GM21367 (cell line): ENCODE results near the gene KCNK1.
"Not testable (repeated sequence)": the region's sequence is repeated elsewhere in the genome, so short reads cannot be mapped to it uniquely, and the experiment has no call there.

Experiments
- ATAC-seq: cut with Tn5 transposase; IDR thresholded peaks from one replicate; pipeline ENCODE4 v1.9.1; 2021; ENCODE audit not compliant: unreplicated experiment

The KCNK1 gene

DNA sequence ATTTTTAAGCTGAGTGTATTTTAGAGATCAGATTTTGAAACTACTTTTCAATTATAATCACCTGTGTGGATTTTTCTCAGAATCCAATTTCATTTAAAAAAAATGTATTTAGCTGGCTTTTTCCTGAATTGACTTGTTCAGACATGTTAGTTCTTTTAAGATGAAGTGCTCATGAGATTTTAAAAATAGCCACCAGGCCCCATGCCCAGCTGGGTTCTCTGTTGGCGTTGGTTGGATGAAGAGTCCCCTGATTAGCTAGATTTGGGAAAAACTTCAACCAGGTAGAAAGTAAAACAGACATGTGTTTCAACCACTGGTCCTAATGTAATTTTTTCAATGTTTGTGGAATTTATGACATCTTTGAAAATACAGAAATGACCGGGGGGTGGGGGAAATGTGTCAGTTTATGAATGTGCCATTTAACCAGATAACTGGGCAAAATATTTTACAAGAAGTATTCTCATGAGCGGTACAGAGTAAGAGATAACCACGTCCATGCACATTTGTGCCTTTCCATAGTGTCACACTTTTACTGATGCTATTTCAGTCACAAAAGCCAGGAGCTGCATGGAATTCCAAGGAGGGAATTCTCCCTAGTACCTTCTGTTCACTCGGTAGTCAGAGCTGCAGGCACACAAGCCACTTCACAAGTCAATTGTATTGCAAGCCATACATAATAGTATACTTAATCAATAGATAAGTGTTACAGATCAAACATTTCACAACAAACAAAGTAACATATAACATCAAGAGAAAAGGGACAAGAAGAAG, 51.1 kb downstream of the KCNK1 start:
- no peak for ATAC-seq

GRCh38 chr1:233665575-233666270, 51.8 kb downstream of the KCNK1 start:
- no peak for ATAC-seq

- ATAC-seq = no peak
These were observed 53.8 kb downstream of the KCNK1 start for GRCh38 chr1:233667741-233668140.

DNA sequence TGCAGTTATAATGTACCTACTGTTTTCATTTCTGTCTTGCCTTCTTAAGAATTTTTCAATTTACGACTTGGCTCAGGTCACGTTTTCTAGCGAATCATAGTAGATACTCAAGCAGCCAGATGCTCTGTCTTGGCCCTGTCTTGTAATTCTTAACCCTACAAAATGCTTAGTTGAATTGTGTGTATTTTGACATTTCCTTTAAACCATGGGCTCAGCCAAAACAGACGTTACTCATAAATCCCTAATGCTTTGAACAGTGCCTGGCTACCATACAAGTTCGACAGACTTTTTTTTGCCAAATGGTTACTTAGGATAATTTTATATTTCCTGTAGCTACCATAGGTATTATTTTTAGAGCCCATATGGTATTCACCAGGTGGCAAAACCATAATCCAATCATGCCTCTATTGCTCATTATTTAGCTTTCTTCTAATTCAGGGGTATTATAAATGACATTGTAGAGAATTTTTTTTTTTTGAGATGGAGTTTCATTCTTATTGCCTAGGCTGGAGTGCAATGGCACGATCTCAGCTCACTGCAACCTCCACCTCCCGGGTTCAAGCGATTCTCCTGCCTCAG, 54.3 kb downstream of the KCNK1 start:
- no peak for ATAC-seq

DNA sequence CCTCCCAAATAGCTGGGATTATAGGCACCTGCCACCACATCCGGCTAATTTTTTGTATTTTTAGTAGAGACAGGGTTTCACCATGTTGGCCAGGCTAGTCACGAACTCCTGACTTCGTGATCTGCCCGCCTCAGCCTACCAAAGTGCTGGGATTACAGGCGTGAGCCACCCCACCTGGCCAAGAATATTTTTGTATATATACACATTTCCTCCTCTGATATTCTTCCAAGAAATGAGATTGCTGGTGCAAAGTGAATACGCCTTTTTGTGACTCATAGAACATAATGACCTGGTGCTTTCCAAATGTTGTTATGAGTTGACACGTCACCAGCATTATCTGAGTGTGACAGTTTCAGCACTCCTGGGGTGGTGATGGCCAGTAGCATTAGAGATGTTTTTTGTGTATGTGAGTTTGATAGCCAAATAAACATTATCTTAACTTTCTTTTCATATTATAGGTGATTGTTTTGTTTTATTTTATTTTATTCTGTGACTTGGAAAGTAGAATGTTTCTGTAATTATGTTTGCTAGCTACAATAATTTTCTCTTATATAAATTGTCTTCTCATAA, 54.9 kb downstream of the KCNK1 start:
- ATAC-seq = no peak

DNA sequence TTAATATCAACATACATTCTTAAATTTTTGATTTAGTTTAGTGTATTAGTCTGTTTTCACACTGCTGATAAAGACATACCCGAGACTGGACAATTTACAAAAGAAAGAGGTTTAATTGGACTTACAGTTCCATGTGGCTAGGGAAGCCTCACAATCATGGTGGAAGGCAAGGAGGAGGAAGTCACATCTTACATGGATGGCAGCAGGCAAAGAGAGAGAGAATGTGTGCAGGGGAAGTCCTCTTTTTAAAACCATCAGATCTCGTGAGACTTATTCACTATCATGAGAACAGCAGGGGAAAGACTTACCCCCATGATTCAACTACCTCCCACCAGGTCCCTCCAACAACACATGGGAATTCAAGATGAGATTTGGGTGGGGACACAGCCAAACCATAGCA, 56.5 kb downstream of the KCNK1 start:
- ATAC-seq = not testable (repeated sequence)

DNA sequence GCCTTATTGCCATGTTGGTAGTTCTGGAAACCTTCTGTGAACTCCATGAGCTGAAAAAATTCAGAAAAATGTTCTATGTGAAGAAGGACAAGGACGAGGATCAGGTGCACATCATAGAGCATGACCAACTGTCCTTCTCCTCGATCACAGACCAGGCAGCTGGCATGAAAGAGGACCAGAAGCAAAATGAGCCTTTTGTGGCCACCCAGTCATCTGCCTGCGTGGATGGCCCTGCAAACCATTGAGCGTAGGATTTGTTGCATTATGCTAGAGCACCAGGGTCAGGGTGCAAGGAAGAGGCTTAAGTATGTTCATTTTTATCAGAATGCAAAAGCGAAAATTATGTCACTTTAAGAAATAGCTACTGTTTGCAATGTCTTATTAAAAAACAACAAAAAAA, 57.4 kb downstream of the KCNK1 start:
- no peak for ATAC-seq

GRCh38 chr1:233672732-233673131, 58.8 kb downstream of the KCNK1 start:
- no peak for ATAC-seq

DNA sequence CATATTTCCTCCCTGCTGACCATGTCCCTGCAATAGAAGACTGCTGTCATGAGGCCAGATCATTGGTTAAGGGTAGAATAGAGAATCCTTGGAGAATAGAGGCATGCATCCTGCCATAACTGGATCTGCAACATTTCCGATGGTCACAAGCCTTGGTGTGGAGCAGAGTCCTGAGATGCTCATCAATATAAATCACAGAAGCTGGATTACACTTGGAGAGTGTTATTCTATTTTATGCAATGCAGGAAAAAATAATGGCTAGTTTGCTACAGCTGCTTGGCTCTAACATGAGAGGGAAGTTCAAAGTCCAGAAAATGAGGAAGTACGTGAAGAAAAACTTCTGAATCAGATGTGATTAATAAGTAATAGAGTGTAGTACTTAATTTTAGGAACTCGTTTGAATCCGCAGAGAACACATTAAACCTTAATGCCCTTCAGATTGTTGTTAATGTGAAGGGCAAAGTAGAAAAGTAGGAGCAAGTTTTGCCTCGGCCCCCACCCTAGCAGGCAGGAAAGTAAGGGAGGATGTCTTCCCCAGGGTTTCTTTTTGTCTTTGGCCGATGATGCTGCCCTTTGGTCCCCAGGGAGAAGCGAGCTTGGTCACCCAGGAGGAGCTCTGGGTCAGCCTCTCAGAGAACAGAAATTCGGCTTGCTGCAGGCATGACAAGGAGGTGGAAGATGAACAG, 59.5 kb downstream of the KCNK1 start:
- ATAC-seq = no peak

- no peak for ATAC-seq
These were observed 60.1 kb downstream of the KCNK1 start for GRCh38 chr1:233673947-233674431.

DNA sequence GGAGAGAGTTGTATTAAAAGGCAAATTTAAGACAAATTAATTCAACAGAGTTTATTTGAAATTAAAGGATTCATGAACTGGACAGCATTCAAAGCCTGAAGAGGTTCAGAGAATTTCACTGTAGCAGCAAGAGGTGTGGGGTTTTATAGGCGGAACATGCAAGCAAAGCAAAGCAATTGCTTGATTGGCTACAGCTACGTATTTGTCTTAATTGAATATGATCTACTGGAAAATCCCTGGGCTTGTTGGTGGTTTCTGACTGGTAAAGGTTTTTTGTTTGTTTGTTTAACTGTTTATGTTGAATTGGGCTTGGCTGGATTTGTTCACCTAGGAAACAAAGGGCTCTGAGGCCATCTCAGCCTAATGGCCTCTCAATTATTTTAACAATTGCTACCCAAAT, 61.5 kb downstream of the KCNK1 start:
- ATAC-seq = no peak

DNA sequence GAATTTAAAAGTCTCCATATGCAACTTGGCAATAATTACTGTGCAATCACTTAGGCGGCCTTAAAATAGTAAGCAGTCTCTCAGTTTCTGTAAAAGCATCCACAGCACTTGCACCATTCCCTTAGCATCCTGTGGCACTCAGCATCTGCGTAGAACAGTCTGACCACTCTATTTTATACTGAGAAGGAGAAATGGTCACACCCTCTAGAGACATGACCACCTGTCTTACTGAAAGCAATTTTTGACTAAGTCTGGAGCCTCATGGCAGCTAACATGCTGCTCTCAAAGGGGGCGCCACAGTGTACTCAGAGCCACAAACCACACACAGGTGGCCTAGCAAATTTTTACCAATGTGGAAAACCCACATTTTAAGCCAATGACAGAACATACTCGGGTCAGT, 62.0 kb downstream of the KCNK1 start:
- ATAC-seq = peak; percentile 71

DNA sequence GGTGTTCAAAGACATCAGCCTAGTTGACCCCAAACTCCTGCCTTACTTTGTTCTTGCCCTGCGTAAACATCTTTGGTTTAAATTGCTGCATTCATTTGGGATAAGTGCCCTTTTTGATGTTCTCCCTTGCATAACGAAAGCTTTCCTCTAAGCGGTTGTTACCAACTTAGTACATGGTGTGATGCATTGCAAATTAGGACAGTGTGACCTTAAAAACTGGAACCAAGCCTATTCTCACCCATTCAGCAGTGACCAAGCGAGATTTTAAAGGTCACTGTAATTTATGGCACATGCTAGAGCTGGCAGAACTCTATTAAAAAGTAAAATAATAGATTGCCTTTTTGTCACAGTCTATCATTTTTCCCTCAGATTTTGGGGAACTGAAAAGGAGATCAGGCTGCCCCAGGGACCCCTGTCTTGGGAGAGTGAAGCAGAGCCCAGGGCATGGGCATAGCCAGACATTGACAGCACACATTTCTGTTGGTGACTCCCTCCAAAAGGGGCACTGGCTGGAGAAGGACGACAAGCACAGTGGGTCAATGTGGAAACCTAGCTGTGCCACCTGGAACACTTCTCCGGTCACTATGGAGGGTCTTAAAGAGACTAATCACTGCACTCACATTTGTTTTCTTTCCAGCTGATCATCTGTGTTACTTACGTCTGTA, 63.9 kb downstream of the KCNK1 start:
- no peak for ATAC-seq

- no peak for ATAC-seq
These were observed 65.1 kb downstream of the KCNK1 start for GRCh38 chr1:233679030-233679429.

- no peak for ATAC-seq
These were observed 65.9 kb downstream of the KCNK1 start for GRCh38 chr1:233679591-233680373.

DNA sequence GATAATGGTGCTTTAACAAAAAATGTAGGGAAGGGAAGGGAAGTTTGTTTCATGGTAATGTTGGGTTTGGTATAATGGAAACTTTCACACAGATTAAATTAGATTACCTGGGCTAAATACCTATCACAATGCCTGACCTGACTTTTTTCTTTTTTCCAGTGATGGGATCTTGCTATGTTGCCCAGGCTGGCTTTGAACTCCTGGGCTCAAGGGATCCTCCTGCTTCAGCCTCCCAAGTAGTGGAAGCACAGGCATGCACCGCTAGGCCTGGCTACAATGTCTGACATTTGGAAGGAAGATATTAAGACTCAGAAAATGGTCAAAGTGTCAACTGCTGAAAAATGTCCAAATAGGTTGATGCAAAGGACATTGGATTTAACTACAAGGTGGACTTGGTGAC, 67.4 kb downstream of the KCNK1 start:
- no peak for ATAC-seq

GRCh38 chr1:233686653-233687052, 72.7 kb downstream of the KCNK1 start:
- not testable (repeated sequence) for ATAC-seq

GRCh38 chr1:233689017-233689747, 75.3 kb downstream of the KCNK1 start:
- no peak for ATAC-seq

DNA sequence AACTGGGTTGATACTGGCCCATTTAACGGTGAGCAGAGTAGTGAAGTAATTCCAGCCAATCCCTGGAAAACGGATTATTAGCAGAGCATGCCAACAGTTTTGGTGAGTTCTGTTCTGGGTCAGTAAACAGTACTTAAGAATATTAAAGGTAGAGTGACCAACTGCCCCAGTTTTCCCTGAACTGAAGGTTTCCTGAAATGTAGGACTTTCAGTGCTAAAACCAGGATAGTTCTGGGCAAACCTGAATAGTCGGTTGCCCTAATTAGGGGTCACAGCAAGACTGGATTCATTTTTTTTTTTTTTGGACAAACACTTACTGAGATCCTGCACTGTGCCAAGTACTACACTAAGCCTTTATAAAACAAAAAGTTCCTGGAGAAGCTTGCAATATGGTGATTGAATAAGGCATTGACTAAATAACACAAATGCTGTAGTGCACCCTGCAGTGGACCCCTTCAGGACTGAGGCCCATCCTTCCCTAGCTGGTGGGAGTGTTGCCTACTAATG, 75.9 kb downstream of the KCNK1 start:
- no peak for ATAC-seq
